Metanephros (tissue), 1 donor: Measurements from ENCODE around the gene FNDC5. TPM values are rescaled to one million over a fixed set of nuclear protein-coding genes. Genes with fewer than 3 reads are reported as not detected.

Experiments used
- total RNA-seq: library from RNA; depleted of rRNA; stranded (reverse); fragments of >200 nt; gene quantifications from one replicate; pipeline ENCODE4 v1.2.3, GENCODE V29; 2014

FNDC5 gene
- 55.6 TPM for total RNA-seq

DNA sequence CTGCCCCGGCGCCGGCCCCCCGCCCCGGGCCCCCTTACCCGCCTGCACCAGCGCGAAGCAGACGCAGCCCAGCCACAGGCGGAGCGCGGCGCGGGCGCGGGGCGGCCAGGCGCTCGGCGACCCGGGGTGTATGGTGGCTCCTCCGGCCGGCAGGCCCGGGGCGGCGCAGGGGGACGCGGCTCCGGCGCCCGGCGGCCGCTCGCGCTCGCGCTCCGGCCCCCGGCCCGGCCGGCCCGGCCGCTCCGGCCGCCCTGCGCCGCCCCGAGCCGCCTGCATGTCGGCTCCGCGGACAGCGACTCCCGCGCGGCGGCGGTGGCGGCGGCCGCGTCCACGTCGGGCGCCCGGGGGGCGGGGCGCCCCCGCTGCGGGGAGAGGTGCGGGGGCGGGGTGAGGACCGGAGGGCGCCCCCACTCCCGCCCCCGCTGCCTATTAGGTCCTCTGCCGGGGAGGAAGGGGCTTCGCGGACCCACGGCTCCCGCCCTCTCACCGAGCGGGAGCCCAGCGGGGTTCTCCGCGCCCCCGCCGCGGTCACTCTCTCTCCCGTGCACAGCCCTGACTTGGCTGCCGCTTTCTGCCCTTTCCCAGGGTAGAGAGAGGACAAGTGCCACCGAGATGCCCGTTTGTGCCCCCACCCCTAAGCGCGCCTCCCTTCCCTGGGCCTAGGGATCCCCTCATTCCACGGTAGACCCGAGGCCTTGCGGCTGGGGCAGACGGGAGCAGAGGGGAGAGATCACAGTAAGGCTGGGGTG lies at the start of gene FNDC5:
Gene FNDC5 (minus strand): TSS at position 298 of the 749 bp plus-strand sequence.

DNA sequence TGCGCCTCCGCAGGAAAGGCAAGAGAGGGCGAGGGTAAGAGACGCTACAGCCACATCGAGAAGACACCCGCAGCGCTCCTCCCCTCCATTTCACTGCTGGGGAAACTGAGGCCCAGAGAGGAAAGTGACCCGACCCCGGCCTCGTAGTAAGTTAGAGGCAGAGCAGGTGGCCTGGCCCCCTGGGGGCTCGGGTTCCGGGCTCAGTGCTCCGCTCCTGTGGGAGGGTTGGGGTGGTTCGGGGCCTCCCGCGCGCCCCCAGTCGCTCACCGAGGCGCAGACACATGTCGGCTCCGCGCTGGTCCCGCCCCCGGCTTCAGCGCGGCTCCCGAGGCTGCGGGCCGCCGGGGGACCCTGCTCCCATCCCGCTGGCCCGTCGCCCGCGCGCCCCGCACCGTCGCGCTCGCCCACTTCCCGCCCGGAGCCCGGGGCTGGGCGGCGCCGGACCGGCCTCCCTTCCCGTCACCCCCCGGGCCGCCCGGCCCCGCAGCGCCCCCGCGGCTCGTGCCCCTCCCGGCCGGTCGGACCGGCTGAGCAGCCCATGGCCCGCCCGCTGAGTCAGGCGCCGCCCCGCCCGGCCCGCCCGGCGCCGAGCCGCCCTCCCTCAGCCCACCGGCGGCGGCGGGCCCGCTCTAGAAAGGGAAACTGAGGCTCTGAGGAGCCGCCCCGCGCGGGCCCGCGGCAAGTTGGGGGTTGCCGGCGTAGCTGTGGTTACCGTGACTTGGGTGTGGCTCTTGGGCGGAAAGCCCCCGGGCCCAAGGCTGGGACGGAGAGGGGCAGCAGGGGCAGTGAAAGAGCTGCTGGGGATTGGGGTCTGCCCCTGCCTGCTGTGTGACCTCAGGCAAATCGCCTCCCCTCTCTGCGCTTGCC lies 30.5 kb upstream of the FNDC5 start, which contains the start of gene TMEM54:
Gene TMEM54 (minus strand): TSS at position 434 of the 867 bp plus-strand sequence. CDS start 151 bp downstream, at position 283.

DNA sequence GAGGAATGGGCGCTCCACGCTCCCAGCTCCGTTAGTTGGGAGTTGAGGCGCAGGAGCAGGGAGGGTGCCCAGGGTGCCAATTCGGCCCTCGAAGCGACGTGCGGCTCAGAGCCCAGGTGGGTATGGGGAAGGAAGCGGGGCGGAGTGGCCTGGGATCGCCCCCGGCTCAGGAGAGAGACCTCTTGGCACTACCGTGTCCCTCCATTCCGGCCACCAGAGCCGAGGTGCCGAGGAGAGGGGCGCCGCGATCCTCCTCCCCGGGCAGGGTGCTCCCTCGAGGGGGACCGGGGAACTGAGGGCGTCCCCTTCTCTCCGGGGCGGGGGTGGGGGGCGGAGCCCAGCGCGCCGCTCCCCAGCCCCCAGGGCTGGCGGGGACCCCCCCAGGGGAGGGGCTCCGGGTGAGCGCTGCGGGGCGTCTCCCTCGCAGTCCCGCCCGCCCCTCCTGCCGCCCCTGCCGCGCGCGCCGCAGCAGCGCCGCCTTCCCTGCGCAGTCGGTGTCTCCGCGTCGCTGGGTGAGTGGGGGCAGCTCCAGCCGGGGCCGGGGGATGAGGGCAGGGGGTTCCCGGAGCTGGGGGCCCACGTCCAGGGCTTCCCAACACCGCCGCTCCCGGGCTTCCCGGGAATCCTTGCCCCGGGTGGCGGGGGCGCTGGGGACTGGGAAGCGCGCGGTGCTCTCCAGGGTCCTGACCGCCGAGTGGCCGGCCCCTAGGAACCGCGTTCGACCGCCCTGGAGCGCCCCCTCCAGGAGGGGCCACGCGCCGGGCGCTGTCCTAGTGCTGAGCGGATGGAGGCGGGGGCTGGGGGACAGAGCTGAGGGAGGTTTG lies 15.5 kb upstream of the FNDC5 start, which contains the start of gene HPCA:
Gene HPCA (plus strand): TSS at position 488 of the 824 bp plus-strand sequence. CDS start 2,408 bp downstream, outside the sequence.

DNA sequence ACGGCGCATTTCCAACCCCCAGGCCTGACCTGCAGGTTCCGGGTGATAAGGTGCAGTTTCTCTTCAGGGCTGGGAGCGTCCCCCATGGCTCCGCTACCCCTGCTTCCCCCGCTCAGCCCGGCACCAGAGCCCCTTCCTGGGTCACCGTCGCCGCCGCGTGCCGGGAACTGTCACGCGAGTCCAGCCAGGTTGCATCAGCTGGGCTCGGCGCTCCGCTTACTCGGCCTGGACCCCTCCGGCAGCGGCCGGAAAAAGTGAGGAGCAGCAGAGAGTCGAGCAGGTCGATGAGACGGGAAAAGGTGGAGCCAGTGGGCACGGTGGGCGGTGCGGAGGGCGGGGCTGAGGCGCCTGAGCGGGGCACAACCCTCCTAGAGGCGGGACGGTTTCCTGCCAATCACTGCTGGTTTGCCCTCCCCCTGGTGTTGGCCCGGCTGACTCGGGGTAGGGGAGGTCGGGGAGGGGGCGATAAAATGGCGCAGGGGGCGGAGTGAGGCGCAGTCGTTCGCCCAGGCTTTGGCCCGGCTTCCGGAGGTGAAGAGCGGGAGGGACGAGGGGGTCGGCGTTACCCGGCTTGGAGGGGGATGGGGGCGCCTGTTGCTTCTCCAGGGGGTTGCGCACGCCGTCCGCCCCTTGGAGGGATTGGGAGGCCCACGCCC lies 53.4 kb downstream of the FNDC5 start, which contains the start of the genes S100PBP and YARS1:
Gene S100PBP (plus strand): TSS at position 495 of the 656 bp plus-strand sequence. CDS start 8,447 bp downstream, outside the sequence.
Gene YARS1 (minus strand): TSS at position 200 of the 656 bp plus-strand sequence. CDS start 114 bp downstream, at position 86.

Other genes with a start within 250 kb of the FNDC5 start
- gene ZBTB8OS, start 220.4 kb downstream of the FNDC5 start, total RNA-seq: 13.4 TPM
- gene RBBP4, start 219.7 kb downstream of the FNDC5 start, total RNA-seq: 189 TPM
- 9.3 TPM for gene SYNC, start 168.1 kb downstream of the FNDC5 start, total RNA-seq
- gene YARS1, start 53.6 kb downstream of the FNDC5 start, total RNA-seq: 32.3 TPM
- 33.9 TPM for gene S100PBP, start 53.3 kb downstream of the FNDC5 start, total RNA-seq
- gene HPCA, start 15.6 kb upstream of the FNDC5 start, total RNA-seq: 0.58 TPM
- 11.9 TPM for gene TMEM54, start 30.5 kb upstream of the FNDC5 start, total RNA-seq
- 15.6 TPM for gene RNF19B, start 93.9 kb upstream of the FNDC5 start, total RNA-seq
- 90.1 TPM for gene AK2, start 166.0 kb upstream of the FNDC5 start, total RNA-seq
- 15.0 TPM for gene AZIN2, start 210.2 kb upstream of the FNDC5 start, total RNA-seq